ENCODE data around the gene IL13RA2. TPM values are rescaled to one million over a fixed set of nuclear protein-coding genes. Genes with fewer than 3 reads are reported as not detected.

Gene IL13RA2
- total and polyA plus RNA-seq, 11 donors = 0.11 to 0.68 (median 0.31) TPM; not detected in 7

DNA sequence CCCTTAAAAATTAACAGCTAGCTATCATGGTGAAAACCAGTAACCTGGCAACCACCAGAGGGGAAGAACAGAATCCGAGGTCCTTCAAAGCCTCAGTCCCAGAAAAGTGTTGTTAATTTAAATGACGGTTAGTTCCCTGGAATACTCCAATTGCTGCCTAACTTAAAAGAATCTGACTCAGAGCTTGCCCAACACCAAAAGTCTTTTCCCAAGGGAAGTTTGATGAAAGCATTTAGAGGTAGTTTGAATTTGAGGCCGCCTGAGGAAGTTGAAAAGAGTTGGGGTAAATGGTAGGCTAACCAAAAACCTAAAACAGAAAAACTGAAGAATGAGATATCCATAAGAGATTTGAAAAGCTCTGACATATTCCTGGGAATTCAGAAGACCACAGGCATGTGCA, 46.6 kb downstream of the IL13RA2 start:
- ATAC-seq = no peak
- WGBS, 4 donors = 68 to 83% (median 78%) methylated on average over 3 of the region's 3 CpGs
- Histone ChIP-seq H3K9me3 (no peaks in the 10 kb centered on the region), H3K27ac (no peak overlapping the region), H3K4me1 (no peaks in the 10 kb centered on the region), H3K36me3 (no peaks in the 10 kb centered on the region), H3K27me3 (peaks cover 0 to 13% (median 0%) of the 10 kb centered on the region in 9 donors), H3K4me3 (no peak overlapping the region)
- TF ChIP-seq, protein P1, sequence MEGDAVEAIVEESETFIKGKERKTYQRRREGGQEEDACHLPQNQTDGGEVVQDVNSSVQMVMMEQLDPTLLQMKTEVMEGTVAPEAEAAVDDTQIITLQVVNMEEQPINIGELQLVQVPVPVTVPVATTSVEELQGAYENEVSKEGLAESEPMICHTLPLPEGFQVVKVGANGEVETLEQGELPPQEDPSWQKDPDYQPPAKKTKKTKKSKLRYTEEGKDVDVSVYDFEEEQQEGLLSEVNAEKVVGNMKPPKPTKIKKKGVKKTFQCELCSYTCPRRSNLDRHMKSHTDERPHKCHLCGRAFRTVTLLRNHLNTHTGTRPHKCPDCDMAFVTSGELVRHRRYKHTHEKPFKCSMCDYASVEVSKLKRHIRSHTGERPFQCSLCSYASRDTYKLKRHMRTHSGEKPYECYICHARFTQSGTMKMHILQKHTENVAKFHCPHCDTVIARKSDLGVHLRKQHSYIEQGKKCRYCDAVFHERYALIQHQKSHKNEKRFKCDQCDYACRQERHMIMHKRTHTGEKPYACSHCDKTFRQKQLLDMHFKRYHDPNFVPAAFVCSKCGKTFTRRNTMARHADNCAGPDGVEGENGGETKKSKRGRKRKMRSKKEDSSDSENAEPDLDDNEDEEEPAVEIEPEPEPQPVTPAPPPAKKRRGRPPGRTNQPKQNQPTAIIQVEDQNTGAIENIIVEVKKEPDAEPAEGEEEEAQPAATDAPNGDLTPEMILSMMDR (IDR thresholded peaks at IDR 0.05) = no peak
- TF ChIP-seq POLR2A (IDR thresholded peaks at IDR 0.05) = no peak
- no peak for DNase-seq
- intact Hi-C loops (cut with DNase I) = no loop called here

DNA sequence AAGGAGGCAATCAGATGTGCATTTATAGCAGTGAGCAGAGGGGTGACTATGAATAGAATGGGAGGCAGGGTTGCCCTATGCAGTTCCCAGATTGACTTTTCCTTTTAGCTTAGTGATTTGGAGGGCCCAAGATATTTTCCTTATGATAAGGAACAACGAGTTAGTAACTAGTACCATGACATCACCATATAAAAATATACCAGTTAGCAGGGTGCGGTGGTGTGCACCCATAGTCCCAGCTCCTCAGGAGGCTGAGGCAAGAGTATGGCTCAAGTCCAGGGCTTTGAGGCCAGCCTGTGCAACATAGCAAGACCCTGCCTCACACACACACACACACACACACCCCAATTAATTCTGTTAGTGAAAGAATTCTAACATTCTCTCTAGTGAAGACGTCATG, 53.0 kb downstream of the IL13RA2 start:
- Histone ChIP-seq H3K27ac (no peak overlapping the region), H3K4me3 (no peak overlapping the region), H3K36me3 (no peaks in the 10 kb centered on the region), H3K4me1 (no peaks in the 10 kb centered on the region), H3K9me3 (no peaks in the 10 kb centered on the region), H3K27me3 (peaks cover 0 to 13% (median 0%) of the 10 kb centered on the region in 9 donors)
- intact Hi-C loops (cut with DNase I) = loop anchor here in 3 of 10 donors (5.0 kb wide), 1 partner anchor 337 kb away; no protein-coding TSS in a partner anchor
- ATAC-seq (peak in 2 of 4 donors; percentile 34 to 52), DNase-seq (no peak)
- 29 to 45% (median 45%) methylated on average over 3 of the region's 3 CpGs for WGBS, 4 donors
- TF ChIP-seq POLR2A (IDR thresholded peaks at IDR 0.05) = no peak
- TF ChIP-seq, protein P1 (IDR thresholded peaks at IDR 0.05) = no peak

DNA sequence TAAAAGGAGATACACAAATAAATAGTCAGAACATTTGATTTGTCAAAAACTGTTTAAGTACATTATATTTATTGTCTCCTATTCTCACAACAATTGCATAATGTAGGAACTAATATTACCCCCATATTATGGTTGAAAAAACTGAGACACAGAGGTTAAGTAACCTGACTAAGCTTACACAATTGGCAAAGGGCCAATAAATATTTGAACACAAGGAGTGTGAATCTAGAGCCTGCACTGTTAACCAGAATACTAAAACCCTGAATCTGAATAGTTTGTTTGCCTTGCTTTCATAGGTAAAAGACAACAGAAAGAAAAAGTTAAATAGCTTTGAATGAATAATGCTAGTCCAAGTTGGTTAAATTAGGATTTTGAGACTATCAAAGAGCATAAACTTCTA, 55.2 kb downstream of the IL13RA2 start:
- intact Hi-C loops (cut with DNase I) = loop anchor here in 3 of 10 donors (5.0 kb wide), 1 partner anchor 335 kb away; no protein-coding TSS in a partner anchor
- no peaks in the 10 kb centered on the region for H3K9me3 ChIP-seq
- H3K27ac ChIP-seq = no peak overlapping the region
- TF ChIP-seq POLR2A (IDR thresholded peaks at IDR 0.05) = no peak
- TF ChIP-seq, protein P1 (IDR thresholded peaks at IDR 0.05) = no peak
- H3K36me3 ChIP-seq = no peaks in the 10 kb centered on the region
- peaks cover 0 to 10% (median 0%) of the 10 kb centered on the region in 9 donors for H3K27me3 ChIP-seq
- ATAC-seq (no peak), DNase-seq (no peak)
- H3K4me3 ChIP-seq = no peak overlapping the region
- no peaks in the 10 kb centered on the region for H3K4me1 ChIP-seq

DNA sequence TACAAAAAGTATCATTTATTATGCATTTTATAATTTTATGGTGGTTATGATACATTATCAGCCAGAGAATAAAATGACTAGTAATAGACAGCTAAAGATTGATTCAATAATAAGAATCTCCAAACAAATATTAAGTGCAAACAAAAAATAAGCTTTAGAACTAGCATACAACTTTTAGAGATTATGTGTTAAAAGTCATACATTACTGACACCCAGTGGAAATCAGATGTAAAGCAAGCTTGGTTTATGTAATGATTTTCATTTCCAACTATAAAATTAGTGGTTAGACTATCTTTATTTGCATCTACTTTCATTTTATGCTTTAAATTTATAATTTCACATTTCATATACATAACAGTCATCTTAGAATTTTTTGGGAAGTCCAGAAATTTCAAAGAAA, 57.7 kb downstream of the IL13RA2 start:
- no peak for TF ChIP-seq POLR2A (IDR thresholded peaks at IDR 0.05)
- TF ChIP-seq, protein P1 (IDR thresholded peaks at IDR 0.05) = peak; percentile 18 to 57 (median 44)
- peaks cover 0 to 5% (median 0%) of the 10 kb centered on the region in 9 donors for H3K27me3 ChIP-seq
- ATAC-seq (no peak), DNase-seq (no peak)
- H3K4me3 ChIP-seq = no peak overlapping the region
- no peaks in the 10 kb centered on the region for H3K9me3 ChIP-seq
- no peaks in the 10 kb centered on the region for H3K4me1 ChIP-seq
- intact Hi-C loops (cut with DNase I) = loop anchor here (2.0 to 10.0 kb wide), 5 partner anchors 185 to 347 kb away; no protein-coding TSS in a partner anchor
- no peak overlapping the region for H3K27ac ChIP-seq
- no peaks in the 10 kb centered on the region for H3K36me3 ChIP-seq

Other genes with a start within 250 kb of the IL13RA2 start
- gene RBMXL3, start 171.8 kb upstream of the IL13RA2 start, total RNA-seq = not detected
- gene RBMXL3, start 171.8 kb upstream of the IL13RA2 start, polyA plus RNA-seq = not detected
- 1 to 10 TPM in 7 of 9 donors, under 1 TPM in 2; 0.82 to 2.4 (median 1.1) TPM for gene LRCH2, start 216.5 kb upstream of the IL13RA2 start, total RNA-seq
- under 1 TPM; 0.49 to 0.65 TPM for gene LRCH2, start 216.5 kb upstream of the IL13RA2 start, polyA plus RNA-seq